ENCODE measurements around the gene CFAP299. TPM values are rescaled to one million over a fixed set of nuclear protein-coding genes. Genes with fewer than 3 reads are reported as not detected.
A peak's percentile ranks its signal among the peaks of the same experiment; 100 is the strongest.

The CFAP299 gene
- total and polyA plus RNA-seq, 4 experiments from 2014 or later = not detected

DNA sequence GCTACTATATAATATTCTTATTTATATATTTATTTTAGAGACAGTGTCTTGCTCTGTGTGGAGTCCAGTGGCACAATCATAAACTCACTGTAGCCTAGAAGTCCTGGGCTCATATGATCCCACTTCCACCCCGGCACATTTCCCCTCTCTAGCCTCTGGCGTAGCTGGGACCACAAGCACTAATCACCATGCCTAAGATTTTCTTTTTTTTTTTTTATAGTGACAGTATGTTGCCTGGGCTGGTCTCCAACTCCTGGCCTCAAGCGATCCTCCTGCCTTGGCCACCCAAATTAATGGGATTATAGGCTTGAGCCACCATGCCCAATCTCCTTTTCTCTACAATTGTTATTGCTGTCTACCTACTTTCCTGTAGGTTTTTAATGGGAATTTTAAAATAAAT, 620.9 kb downstream of the CFAP299 start:
- no peak overlapping the region for H3K4me3 ChIP-seq (ENCODE audit: low read length in 2 of 2)

DNA sequence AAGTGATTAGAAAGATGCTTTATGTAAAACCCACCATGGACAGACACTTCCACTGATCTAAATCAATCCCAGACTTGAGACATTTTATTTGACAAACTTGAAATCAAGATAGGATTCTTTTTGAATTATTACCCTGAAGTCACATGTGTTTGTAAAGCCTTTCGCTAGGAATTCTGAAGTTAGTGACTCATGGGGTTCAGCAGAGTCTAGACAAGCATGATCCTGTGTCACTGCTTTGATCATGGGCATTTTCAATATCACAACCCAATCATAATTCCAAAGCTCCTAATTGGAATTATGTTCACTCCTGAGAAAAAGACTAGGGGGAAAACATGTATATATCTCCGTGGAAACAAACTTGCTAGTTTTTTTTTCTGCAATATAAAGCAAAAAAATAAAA, 627.5 kb downstream of the CFAP299 start:
- Mint-ChIP-seq H3K4me1 (no peaks in the 10 kb centered on the region), H3K4me3 (no peak overlapping the region), H3K27me3 (peaks cover 2 to 6% of the 10 kb centered on the region in 2 donors), H3K36me3 (no peaks in the 10 kb centered on the region), H3K9me3 (no peaks in the 10 kb centered on the region), H3K27ac (no peak overlapping the region)
- CTCF ChIA-PET (ENCODE audit: partially characterized antibody) = interaction anchor here (0.9 kb wide), 1 partner anchor 389 kb away, joined by 3 read pairs; no protein-coding TSS in a partner anchor
- POLR2A ChIA-PET (ENCODE audit: partially characterized antibody) = no interaction called here
- no peak overlapping the region for H3K4me3 ChIP-seq (ENCODE audit: low read length in 2 of 2)
- no peaks in the 10 kb centered on the region for H3K4me1 ChIP-seq (ENCODE audit: insufficient read depth, low read length)
- H3K9me3 ChIP-seq (ENCODE audit: control insufficient read depth in 1 of 2, low read length in 2 of 2) = no peaks in the 10 kb centered on the region
- intact Hi-C loops (cut with micrococcal nuclease) = no loop called here
- H3K27ac ChIP-seq (ENCODE audit: low read depth, low read length) = no peak overlapping the region
- no peak for DNase-seq
- H3K36me3 ChIP-seq (ENCODE audit: insufficient read depth, low read length) = no peaks in the 10 kb centered on the region
- H3K27me3 ChIP-seq (ENCODE audit: insufficient read depth, low read length) = no peaks in the 10 kb centered on the region

More for the DNA sequence above, 620.9 kb downstream of the CFAP299 start:
- H3K4me1 Mint-ChIP-seq = no peaks in the 10 kb centered on the region
- Histone ChIP-seq H3K9me3 (ENCODE audit: control insufficient read depth in 1 of 2, low read length in 2 of 2) (no peaks in the 10 kb centered on the region), H3K27ac (ENCODE audit: low read depth, low read length) (no peak overlapping the region), H3K36me3 (ENCODE audit: insufficient read depth, low read length) (no peaks in the 10 kb centered on the region), H3K4me1 (ENCODE audit: insufficient read depth, low read length) (no peaks in the 10 kb centered on the region), H3K27me3 (ENCODE audit: insufficient read depth, low read length) (peaks cover under 1% of the 10 kb centered on the region)
- no peaks in the 10 kb centered on the region for H3K27me3 Mint-ChIP-seq
- H3K36me3 Mint-ChIP-seq = no peaks in the 10 kb centered on the region
- CTCF ChIA-PET (ENCODE audit: partially characterized antibody) = no interaction called here
- DNase-seq = no peak
- H3K27ac Mint-ChIP-seq = no peak overlapping the region
- POLR2A ChIA-PET (ENCODE audit: partially characterized antibody) = no interaction called here
- intact Hi-C loops (cut with micrococcal nuclease) = no loop called here
- H3K9me3 Mint-ChIP-seq = no peaks in the 10 kb centered on the region
- no peak overlapping the region for H3K4me3 Mint-ChIP-seq

DNA sequence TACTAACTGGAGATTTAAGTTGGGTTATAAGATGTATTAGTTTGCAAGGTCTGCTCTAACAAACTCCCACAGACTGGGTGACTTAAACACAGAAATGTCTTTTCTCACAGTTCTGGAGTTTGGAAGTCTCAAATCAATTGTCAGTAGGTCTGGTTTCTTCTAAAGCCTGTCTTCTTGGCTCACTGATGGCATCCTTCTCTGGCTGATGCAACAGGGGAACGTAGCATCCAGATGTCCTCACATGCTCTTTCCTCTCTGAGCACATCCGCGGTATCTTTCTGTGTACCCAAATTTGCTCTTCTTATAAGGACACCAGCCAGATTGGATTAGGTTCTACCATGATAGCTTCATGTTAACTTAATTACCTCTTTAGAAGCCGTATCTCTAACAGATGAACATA, 631.8 kb downstream of the CFAP299 start:
- Mint-ChIP-seq H3K4me1 (peaks cover 0 to 1% (median 0%) of the 10 kb centered on the region in 4 donors), H3K36me3 (no peaks in the 10 kb centered on the region), H3K9me3 (peaks cover 0 to 3% (median 0%) of the 10 kb centered on the region in 8 donors), H3K27ac (no peak overlapping the region), H3K27me3 (peaks cover 5 to 11% of the 10 kb centered on the region in 2 donors), H3K4me3 (no peak overlapping the region)
- Histone ChIP-seq H3K27ac (ENCODE audit: low read depth, low read length) (no peak overlapping the region), H3K36me3 (ENCODE audit: insufficient read depth, low read length) (no peaks in the 10 kb centered on the region), H3K27me3 (ENCODE audit: insufficient read depth, low read length) (no peaks in the 10 kb centered on the region), H3K4me1 (ENCODE audit: insufficient read depth, low read length) (no peaks in the 10 kb centered on the region), H3K9me3 (ENCODE audit: control insufficient read depth in 1 of 2, low read length in 2 of 2) (no peaks in the 10 kb centered on the region), H3K4me3 (ENCODE audit: low read length in 2 of 2) (no peak overlapping the region)
- DNase-seq = no peak
- ChIA-PET POLR2A (ENCODE audit: partially characterized antibody) (no interaction called here), CTCF (ENCODE audit: partially characterized antibody) (no interaction called here)
- intact Hi-C loops (cut with micrococcal nuclease) = no loop called here

DNA sequence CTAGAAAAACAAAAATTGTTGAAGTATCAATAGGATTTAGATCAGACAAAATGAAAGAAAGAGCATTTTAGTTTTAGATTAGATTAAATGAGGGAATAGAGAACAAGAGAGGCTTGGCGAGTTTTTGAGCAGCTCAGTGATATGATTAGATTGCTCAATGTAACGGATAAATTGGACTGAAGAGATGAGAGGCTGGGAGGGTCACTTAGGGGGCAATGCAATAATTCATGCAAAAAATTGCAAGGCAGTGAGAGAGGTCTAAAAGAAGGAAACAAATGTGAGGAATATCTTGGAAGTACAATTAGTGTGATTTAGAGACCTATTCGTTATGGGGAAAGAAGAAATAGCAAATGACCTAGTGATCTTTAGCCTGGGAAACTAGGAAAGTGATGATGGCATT, 644.7 kb downstream of the CFAP299 start:
- no peaks in the 10 kb centered on the region for H3K9me3 ChIP-seq (ENCODE audit: control insufficient read depth in 1 of 2, low read length in 2 of 2)
- peaks cover 0 to 2% (median 0%) of the 10 kb centered on the region in 8 donors for H3K9me3 Mint-ChIP-seq
- intact Hi-C loops (cut with micrococcal nuclease) = no loop called here
- H3K4me3 Mint-ChIP-seq = no peak overlapping the region
- H3K27ac Mint-ChIP-seq = no peak overlapping the region
- no peaks in the 10 kb centered on the region for H3K4me1 Mint-ChIP-seq
- ChIA-PET CTCF (ENCODE audit: partially characterized antibody) (interaction anchor here (2.3 kb wide), 1 partner anchor 10 kb away, joined by 10 read pairs; no protein-coding TSS in a partner anchor), POLR2A (ENCODE audit: partially characterized antibody) (no interaction called here)
- H3K27me3 ChIP-seq (ENCODE audit: insufficient read depth, low read length) = no peaks in the 10 kb centered on the region
- no peak overlapping the region for H3K27ac ChIP-seq (ENCODE audit: low read depth, low read length)
- no peaks in the 10 kb centered on the region for H3K4me1 ChIP-seq (ENCODE audit: insufficient read depth, low read length)
- no peaks in the 10 kb centered on the region for H3K36me3 ChIP-seq (ENCODE audit: insufficient read depth, low read length)
- DNase-seq = no peak
- peaks cover 19 to 22% of the 10 kb centered on the region in 2 donors for H3K27me3 Mint-ChIP-seq
- no peak overlapping the region for H3K4me3 ChIP-seq (ENCODE audit: low read length in 2 of 2)
- no peaks in the 10 kb centered on the region for H3K36me3 Mint-ChIP-seq

DNA sequence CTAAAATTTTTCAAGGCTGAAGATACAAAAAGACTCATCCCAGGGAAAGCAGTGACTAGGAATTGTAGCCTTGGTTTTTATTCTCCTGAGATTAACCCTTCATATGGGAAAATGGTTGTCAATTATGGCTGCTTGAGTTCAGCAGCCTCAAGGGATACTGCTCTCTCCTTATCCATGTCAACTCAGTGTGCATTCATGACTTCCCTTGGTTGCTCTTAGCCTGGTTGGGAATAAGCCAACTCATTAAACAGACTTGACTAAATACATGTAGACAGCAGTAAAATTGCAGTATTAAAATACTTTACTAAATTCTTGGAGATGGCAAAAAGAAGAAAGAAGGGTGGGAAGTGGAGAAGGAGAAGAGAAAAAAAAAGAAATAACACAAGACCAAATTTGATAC, 650.5 kb downstream of the CFAP299 start:
- DNase-seq = no peak
- no peaks in the 10 kb centered on the region for H3K9me3 ChIP-seq (ENCODE audit: control insufficient read depth in 1 of 2, low read length in 2 of 2)
- intact Hi-C loops (cut with micrococcal nuclease) = no loop called here
- H3K36me3 Mint-ChIP-seq = no peaks in the 10 kb centered on the region
- H3K27ac ChIP-seq (ENCODE audit: low read depth, low read length) = no peak overlapping the region
- no peak overlapping the region for H3K4me3 Mint-ChIP-seq
- peaks cover 0 to 4% (median 0%) of the 10 kb centered on the region in 4 donors for H3K4me1 Mint-ChIP-seq
- H3K9me3 Mint-ChIP-seq = no peaks in the 10 kb centered on the region
- no peaks in the 10 kb centered on the region for H3K4me1 ChIP-seq (ENCODE audit: insufficient read depth, low read length)
- H3K27me3 Mint-ChIP-seq = peaks cover 5 to 16% of the 10 kb centered on the region in 2 donors
- POLR2A ChIA-PET (ENCODE audit: partially characterized antibody) = no interaction called here
- H3K27ac Mint-ChIP-seq = no peak overlapping the region
- no peaks in the 10 kb centered on the region for H3K27me3 ChIP-seq (ENCODE audit: insufficient read depth, low read length)
- no peak overlapping the region for H3K4me3 ChIP-seq (ENCODE audit: low read length in 2 of 2)
- CTCF ChIA-PET (ENCODE audit: partially characterized antibody) = interaction anchor here (1.3 to 6.3 kb wide), 4 partner anchors 9 to 621 kb away, joined by 3 to 76 read pairs (median 22); no protein-coding TSS in a partner anchor
- no peaks in the 10 kb centered on the region for H3K36me3 ChIP-seq (ENCODE audit: insufficient read depth, low read length)

DNA sequence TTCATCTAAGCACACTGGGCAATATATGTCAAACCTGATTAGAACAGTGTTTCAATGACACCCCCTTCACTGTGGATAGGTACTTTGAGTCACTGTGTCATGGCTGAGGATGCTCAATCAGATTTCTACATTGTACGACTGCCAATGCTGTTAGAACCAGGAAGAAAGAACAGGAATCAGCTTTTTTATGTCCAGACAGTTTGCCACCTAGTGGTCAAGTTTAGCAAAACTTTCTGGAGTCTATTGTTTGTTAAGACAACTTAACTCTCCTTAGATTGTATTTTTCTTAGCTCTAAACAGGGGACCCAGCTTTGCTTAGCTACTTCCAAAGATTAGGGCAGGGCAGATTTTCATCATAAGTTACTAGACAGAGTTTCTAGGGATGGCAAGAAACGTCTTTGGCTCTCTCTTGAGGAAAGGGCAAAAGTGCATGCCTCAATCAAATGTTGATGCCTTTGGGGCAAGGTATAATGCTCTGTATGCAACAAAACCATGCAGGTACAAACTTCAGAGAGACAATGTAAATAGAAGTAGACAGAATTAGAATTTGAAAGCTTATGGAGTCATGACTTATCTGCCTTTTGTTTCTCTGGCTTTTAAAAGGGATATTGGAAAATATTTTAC, 654.5 kb downstream of the CFAP299 start:
- H3K4me3 Mint-ChIP-seq = no peak overlapping the region
- CTCF ChIA-PET (ENCODE audit: partially characterized antibody) = interaction anchor here (0.6 to 6.3 kb wide), 25 partner anchors 9 to 632 kb away, joined by 3 to 76 read pairs (median 4); no protein-coding TSS in a partner anchor
- intact Hi-C loops (cut with micrococcal nuclease) = loop anchor here (1.0 kb wide), 4 partner anchors 50 to 629 kb away; no protein-coding TSS in a partner anchor
- no peaks in the 10 kb centered on the region for H3K36me3 Mint-ChIP-seq
- Histone ChIP-seq H3K9me3 (ENCODE audit: control insufficient read depth in 1 of 2, low read length in 2 of 2) (no peaks in the 10 kb centered on the region), H3K27ac (ENCODE audit: low read depth, low read length) (no peak overlapping the region), H3K27me3 (ENCODE audit: insufficient read depth, low read length) (no peaks in the 10 kb centered on the region), H3K4me1 (ENCODE audit: insufficient read depth, low read length) (no peaks in the 10 kb centered on the region), H3K4me3 (ENCODE audit: low read length in 2 of 2) (no peak overlapping the region), H3K36me3 (ENCODE audit: insufficient read depth, low read length) (no peaks in the 10 kb centered on the region)
- peaks cover 2 to 11% of the 10 kb centered on the region in 2 donors for H3K27me3 Mint-ChIP-seq
- H3K4me1 Mint-ChIP-seq = peaks cover 0 to 4% (median 0%) of the 10 kb centered on the region in 4 donors
- no peak overlapping the region for H3K27ac Mint-ChIP-seq
- peak; percentile 36 to 56 (median 48) for DNase-seq
- POLR2A ChIA-PET (ENCODE audit: partially characterized antibody) = no interaction called here
- H3K9me3 Mint-ChIP-seq = no peaks in the 10 kb centered on the region

DNA sequence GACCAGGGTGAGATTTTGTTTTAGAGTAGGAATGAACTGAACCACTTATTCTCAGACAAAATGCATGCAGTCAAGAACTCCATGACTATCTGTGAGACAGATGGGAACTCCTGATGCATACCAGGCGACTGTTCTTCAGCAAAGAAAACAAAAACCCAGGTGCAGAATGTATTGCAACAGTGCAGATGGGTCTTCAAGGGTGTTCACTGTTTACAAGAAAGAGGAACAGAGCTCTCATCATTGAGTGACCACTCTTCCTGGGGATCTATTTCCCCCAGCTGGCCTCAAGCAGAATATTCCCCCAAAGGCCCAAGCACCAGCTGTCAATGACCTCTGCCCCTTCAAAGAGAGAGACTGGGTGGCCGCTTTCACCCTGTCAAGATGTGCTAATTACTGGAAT, 655.3 kb downstream of the CFAP299 start:
- Histone ChIP-seq H3K36me3 (ENCODE audit: insufficient read depth, low read length) (no peaks in the 10 kb centered on the region), H3K9me3 (ENCODE audit: control insufficient read depth in 1 of 2, low read length in 2 of 2) (no peaks in the 10 kb centered on the region), H3K27ac (ENCODE audit: low read depth, low read length) (no peak overlapping the region), H3K4me1 (ENCODE audit: insufficient read depth, low read length) (no peaks in the 10 kb centered on the region), H3K4me3 (ENCODE audit: low read length in 2 of 2) (no peak overlapping the region), H3K27me3 (ENCODE audit: insufficient read depth, low read length) (no peaks in the 10 kb centered on the region)
- peaks cover 0 to 4% (median 0%) of the 10 kb centered on the region in 4 donors for H3K4me1 Mint-ChIP-seq
- peaks cover 2 to 11% of the 10 kb centered on the region in 2 donors for H3K27me3 Mint-ChIP-seq
- CTCF ChIA-PET (ENCODE audit: partially characterized antibody) = interaction anchor here (0.6 to 6.3 kb wide), 19 partner anchors 9 to 633 kb away, joined by 3 to 76 read pairs (median 7); no protein-coding TSS in a partner anchor
- intact Hi-C loops (cut with micrococcal nuclease) = loop anchor here (1.0 kb wide), 4 partner anchors 49 to 630 kb away; no protein-coding TSS in a partner anchor
- no peaks in the 10 kb centered on the region for H3K36me3 Mint-ChIP-seq
- H3K27ac Mint-ChIP-seq = no peak overlapping the region
- H3K9me3 Mint-ChIP-seq = no peaks in the 10 kb centered on the region
- POLR2A ChIA-PET (ENCODE audit: partially characterized antibody) = no interaction called here
- no peak overlapping the region for H3K4me3 Mint-ChIP-seq
- DNase-seq = no peak

Measured in CD4-positive, alpha-beta memory T cell (primary cell).